HFFc6 (cell line): ENCODE results near the gene CHMP5. TPM values are rescaled to one million over a fixed set of nuclear protein-coding genes. Genes with fewer than 3 reads are reported as not detected.

ENCODE experiments used
- DNase-seq: peaks from one replicate; pipeline ENCODE4 v3.0.0-alpha.2; 2018
- H3K27ac Mint-ChIP-seq: 2 replicates; pipeline ENCODE4 v1.8.0; 2020; ENCODE audit warnings: mild to moderate bottlenecking, mixed read lengths
- H3K27me3 Mint-ChIP-seq: 2 replicates; pipeline ENCODE4 v1.8.0; 2021; ENCODE audit warnings: mild to moderate bottlenecking, moderate library complexity, mixed read lengths; ENCODE audit not compliant: insufficient read depth
- H3K36me3 Mint-ChIP-seq: 2 replicates; pipeline ENCODE4 v1.8.0; 2021; ENCODE audit warnings: low read depth, mixed read lengths
- H3K4me1 Mint-ChIP-seq: 2 replicates; pipeline ENCODE4 v1.8.0; 2020; ENCODE audit warnings: low read depth, mixed read lengths
- H3K4me3 Mint-ChIP-seq: 2 replicates; pipeline ENCODE4 v1.8.0; 2020; ENCODE audit warnings: mild to moderate bottlenecking, moderate library complexity, mixed read lengths
- H3K9me3 Mint-ChIP-seq: 2 replicates; pipeline ENCODE4 v1.8.0; 2020; ENCODE audit warnings: mild to moderate bottlenecking, mixed read lengths
- total RNA-seq, 6 experiments: library from RNA; stranded (reverse); fragmentation: NEBNext Ultra II Directional; extraction: Animal tissue kit (Norgen Biotek cat#: 25700); gene quantifications; 2 replicates in 1 of 6; 3 replicates in 5 of 6; pipeline ENCODE4 v1.2.3, GENCODE V29; 2021
- TF ChIP-seq, protein P1 (sequence below): fragments of 200-600 bp; sonication (generic); IDR thresholded peaks from 2 replicates; pipeline ENCODE4 v1.5.0; 2021; ENCODE audit warnings: antibody characterized with exemption, mild to moderate bottlenecking

The CHMP5 gene
- total RNA-seq, 6 experiments from 2014 or later, result 75.5 to 90.2 (median 78.8) TPM

- 0 out of 2 replicates have a peak, but pooled peaks cover 5% of the 10 kb centered on the region for H3K36me3 Mint-ChIP-seq
- H3K27ac Mint-ChIP-seq, result no peak overlapping the region
- DNase-seq, result no peak
- TF ChIP-seq, protein P1, sequence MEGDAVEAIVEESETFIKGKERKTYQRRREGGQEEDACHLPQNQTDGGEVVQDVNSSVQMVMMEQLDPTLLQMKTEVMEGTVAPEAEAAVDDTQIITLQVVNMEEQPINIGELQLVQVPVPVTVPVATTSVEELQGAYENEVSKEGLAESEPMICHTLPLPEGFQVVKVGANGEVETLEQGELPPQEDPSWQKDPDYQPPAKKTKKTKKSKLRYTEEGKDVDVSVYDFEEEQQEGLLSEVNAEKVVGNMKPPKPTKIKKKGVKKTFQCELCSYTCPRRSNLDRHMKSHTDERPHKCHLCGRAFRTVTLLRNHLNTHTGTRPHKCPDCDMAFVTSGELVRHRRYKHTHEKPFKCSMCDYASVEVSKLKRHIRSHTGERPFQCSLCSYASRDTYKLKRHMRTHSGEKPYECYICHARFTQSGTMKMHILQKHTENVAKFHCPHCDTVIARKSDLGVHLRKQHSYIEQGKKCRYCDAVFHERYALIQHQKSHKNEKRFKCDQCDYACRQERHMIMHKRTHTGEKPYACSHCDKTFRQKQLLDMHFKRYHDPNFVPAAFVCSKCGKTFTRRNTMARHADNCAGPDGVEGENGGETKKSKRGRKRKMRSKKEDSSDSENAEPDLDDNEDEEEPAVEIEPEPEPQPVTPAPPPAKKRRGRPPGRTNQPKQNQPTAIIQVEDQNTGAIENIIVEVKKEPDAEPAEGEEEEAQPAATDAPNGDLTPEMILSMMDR, result no peak
- H3K4me3 Mint-ChIP-seq, result no peak overlapping the region
- peaks cover 61% of the 10 kb centered on the region for H3K4me1 Mint-ChIP-seq
- H3K27me3 Mint-ChIP-seq, result peaks cover 8% of the 10 kb centered on the region
- no peaks in the 10 kb centered on the region for H3K9me3 Mint-ChIP-seq
Observed at GRCh38 chr9:33230756-33231622, 33.9 kb upstream of the CHMP5 start.

DNA sequence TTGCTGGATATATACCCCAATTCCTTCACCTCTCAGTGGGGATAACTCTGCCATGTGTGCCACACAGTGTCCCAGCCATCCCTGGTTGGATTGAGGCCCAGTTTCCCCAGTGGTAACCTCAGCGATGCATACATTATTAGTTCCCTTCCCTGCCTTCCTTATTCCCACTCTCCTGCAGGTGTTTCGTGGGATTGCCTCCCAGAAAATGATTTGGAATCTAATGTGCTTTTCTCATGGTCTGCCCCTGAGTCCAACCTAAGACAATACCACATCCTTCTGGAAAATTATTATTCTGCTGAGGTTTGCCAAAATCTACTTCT, 33.3 kb upstream of the CHMP5 start:
- peaks cover 66% of the 10 kb centered on the region for H3K4me1 Mint-ChIP-seq
- H3K27ac Mint-ChIP-seq, result no peak overlapping the region
- no peak overlapping the region for H3K4me3 Mint-ChIP-seq
- peaks cover 8% of the 10 kb centered on the region for H3K27me3 Mint-ChIP-seq
- no peak for DNase-seq
- no peaks in the 10 kb centered on the region for H3K9me3 Mint-ChIP-seq
- TF ChIP-seq, protein P1, result no peak
- H3K36me3 Mint-ChIP-seq, result 0 out of 2 replicates have a peak, but pooled peaks cover 5% of the 10 kb centered on the region

DNA sequence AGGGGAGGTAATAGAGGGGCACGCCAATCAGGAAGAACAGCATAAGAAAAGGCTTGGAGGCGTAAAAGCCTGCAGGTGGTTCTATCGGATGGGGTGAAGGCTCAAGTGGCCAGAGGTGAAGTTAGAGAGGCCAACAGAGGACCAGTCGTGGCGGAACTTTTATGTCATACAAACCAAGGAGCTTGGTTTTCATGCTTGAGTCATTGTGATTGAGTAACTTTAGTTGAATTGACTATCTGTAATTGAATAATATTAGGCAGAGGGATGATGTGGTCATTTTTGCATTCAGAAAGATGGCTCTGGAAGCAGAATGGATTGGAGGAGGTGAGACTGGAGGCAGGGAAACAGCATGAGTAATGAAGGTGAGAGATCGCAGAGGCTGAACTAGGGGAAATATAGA, 32.0 kb upstream of the CHMP5 start:
- Mint-ChIP-seq H3K27me3 (peaks cover 8% of the 10 kb centered on the region), H3K4me3 (0 out of 2 replicates have a peak overlapping the region, but pooled peaks have one; percentile 6), H3K27ac (peak overlapping the region; percentile 74), H3K9me3 (no peaks in the 10 kb centered on the region), H3K4me1 (peaks cover 67% of the 10 kb centered on the region), H3K36me3 (0 out of 2 replicates have a peak, but pooled peaks cover 5% of the 10 kb centered on the region)
- TF ChIP-seq, protein P1, result no peak
- no peak for DNase-seq

DNA sequence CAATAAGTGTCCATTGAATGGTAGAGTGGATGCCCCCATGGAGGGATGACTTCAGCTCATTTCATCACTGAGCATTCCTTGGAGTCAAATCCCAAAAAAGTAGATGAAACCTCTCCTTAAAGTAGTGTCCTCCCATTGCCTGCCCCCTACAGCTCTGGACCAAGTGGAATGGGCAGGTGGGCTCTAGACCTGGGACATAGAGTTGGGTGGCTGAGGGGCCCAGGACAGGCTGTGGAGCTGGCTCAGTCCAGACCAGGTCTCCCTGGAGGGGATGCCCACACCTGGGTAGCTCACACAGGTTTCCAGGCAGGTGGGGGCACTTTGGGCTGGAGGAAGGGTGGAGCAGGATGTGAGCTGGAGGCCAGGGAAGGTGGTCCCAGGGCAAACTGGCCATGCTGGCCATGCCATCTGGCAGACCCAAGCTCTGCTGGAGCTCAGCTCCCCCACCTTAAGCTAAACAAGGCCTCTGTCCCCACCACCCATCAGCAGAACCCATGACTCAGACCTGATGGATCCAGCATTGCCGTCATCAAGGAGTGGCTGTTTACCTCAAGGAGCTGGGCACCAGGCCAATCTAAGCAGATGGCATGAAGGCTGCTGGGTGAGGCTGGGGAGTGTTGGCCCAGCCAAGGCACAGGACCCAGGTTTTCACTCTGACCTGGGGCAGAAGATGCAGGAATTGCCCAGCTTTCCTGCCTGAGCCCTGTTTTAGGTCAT, 31.1 kb upstream of the CHMP5 start:
- no peaks in the 10 kb centered on the region for H3K9me3 Mint-ChIP-seq
- TF ChIP-seq, protein P1, result no peak
- peaks cover 62% of the 10 kb centered on the region for H3K4me1 Mint-ChIP-seq
- DNase-seq, result peak; percentile 90
- 0 out of 2 replicates have a peak, but pooled peaks cover 5% of the 10 kb centered on the region for H3K36me3 Mint-ChIP-seq
- no peak overlapping the region; the same call in 1 of the 2 replicates for H3K4me3 Mint-ChIP-seq
- H3K27me3 Mint-ChIP-seq, result peaks cover 8% of the 10 kb centered on the region
- H3K27ac Mint-ChIP-seq, result peak overlapping the region; percentile 63

DNA sequence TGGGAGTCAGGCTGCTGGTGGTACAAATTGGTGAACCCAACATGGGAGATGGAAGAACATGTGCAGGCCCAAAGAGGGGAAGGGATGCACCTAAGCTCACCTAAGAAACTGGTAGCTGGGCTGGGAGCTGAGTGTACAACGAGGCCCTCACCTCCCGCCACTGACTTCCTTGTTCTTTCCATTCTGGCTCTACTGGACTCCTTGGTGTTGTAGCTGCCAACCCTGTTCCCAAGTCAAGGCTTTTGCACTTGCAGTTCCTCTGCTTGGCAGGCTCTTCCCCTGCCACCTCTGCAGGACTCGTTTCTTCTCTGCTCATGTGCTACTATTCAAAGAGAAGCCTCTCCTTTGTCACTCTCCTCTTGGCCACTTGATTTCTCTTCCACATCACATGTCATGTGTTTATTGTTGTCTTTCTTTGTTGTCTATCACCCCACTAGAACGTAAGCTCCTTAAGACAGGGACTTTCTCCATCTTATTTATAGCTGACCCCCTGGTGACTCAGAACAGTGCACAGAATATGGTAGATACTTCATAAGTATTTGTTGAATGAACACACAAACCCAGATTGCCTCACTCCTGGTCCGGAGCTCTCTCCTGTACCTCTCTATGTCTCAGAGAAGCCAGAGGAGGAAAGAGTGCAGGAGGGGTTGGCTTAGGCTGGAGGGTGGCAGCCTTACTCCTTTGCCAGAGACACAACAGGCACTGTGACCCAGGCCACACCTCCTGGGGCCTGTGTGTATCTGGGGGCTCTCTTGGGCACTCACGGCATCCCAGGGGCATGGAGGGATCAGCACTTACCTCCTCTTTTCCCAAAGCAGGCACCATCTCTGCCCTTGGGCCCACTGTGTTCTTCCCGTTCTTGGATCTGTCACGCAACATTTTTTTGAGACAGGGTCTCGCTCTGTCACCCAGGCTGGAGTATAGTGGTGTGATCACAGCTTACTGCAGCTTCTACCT, 30.1 kb upstream of the CHMP5 start:
- TF ChIP-seq, protein P1, result no peak
- Mint-ChIP-seq H3K27ac (peak overlapping the region; percentile 63), H3K4me1 (peaks cover 67% of the 10 kb centered on the region), H3K27me3 (peaks cover 8% of the 10 kb centered on the region), H3K36me3 (0 out of 2 replicates have a peak, but pooled peaks cover 5% of the 10 kb centered on the region), H3K4me3 (peak overlapping the region; percentile 35), H3K9me3 (no peaks in the 10 kb centered on the region)
- DNase-seq, result peak; percentile 32
